ENCODE data around the gene CAB39L.

CAB39L gene

DNA sequence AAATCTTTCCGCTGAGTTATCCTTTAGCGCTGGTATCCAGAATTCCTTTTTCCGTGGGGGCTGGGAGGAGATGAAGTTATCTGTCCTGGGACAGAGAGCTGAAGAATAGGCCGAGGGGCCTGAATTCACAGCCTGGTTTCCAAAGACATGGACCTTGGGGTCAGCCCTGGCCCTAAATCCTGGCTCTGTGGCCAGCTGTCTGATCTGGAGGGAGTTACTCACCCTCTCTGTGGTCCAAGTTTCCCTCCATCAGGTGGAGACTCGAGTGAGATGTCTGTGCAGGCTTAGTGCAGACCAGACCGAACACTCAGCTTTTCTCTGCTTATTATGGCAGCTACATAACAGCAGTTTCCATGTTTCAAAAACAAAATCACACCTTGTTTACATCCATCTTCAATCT is 136.5 kb downstream of the CAB39L start:
- Histone ChIP-seq H3K9ac (ENCODE audit: low read length) (no peak overlapping the region), H3K27me3 (ENCODE audit: low read depth, low read length) (no peaks in the 10 kb centered on the region), H3K4me2 (ENCODE audit: low read length) (no peak overlapping the region), H3K79me2 (ENCODE audit: low read length) (no peaks in the 10 kb centered on the region), H3K9me3 (ENCODE audit: insufficient read depth, low read length) (no peaks in the 10 kb centered on the region), H4K20me1 (ENCODE audit: insufficient read depth, low read length) (no peaks in the 10 kb centered on the region), H3K4me3 (ENCODE audit: low read length) (no peak overlapping the region), H3K4me1 (ENCODE audit: low read length) (peaks cover 11% of the 10 kb centered on the region), H3K36me3 (replicated peaks; ENCODE audit: low read depth, low read length) (no peaks in the 10 kb centered on the region), H3K27ac (ENCODE audit: low read length) (no peak overlapping the region), H2AFZ (ENCODE audit: low read depth, low read length) (no peak overlapping the region)
- TF ChIP-seq, protein P1, sequence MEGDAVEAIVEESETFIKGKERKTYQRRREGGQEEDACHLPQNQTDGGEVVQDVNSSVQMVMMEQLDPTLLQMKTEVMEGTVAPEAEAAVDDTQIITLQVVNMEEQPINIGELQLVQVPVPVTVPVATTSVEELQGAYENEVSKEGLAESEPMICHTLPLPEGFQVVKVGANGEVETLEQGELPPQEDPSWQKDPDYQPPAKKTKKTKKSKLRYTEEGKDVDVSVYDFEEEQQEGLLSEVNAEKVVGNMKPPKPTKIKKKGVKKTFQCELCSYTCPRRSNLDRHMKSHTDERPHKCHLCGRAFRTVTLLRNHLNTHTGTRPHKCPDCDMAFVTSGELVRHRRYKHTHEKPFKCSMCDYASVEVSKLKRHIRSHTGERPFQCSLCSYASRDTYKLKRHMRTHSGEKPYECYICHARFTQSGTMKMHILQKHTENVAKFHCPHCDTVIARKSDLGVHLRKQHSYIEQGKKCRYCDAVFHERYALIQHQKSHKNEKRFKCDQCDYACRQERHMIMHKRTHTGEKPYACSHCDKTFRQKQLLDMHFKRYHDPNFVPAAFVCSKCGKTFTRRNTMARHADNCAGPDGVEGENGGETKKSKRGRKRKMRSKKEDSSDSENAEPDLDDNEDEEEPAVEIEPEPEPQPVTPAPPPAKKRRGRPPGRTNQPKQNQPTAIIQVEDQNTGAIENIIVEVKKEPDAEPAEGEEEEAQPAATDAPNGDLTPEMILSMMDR (IDR thresholded peaks at IDR 0.05; ENCODE audit: low read depth, low read length) = no peak
- TF ChIP-seq EZH2phosphoT487 (IDR thresholded peaks at IDR 0.05; ENCODE audit: low read depth) = no peak

DNA sequence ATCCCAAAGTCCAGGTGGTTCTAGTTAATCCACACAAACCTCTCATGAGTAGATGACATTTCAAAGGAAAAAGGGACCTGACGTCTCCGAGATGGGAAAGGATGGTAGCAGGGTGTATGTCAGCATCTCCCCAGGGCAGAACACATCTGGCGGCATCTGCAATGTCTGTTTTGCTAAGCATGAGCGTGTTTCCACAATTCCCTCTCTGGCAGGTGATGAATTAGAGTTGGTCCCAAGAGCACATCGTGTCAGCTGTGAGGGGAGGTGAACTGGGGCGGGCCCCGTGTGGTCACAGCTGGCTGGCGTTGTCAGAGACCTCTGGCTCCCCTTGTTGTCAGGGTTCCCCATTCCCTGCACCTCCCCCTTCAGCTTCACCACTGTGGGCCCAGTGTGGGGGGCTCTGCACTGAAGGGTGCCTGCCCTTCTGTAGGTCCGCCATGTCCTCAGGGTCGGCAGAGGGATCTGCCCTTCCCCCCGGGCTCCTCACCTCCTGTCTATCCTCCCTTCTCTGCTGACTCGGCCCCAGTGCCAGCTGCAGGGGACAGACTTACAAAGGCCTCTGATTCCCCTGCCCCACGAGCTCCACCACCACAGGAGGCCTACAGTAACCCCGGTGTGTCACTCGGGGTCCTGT is 138.0 kb downstream of the CAB39L start:
- Histone ChIP-seq H3K27me3 (ENCODE audit: low read depth, low read length) (no peaks in the 10 kb centered on the region), H3K4me3 (ENCODE audit: low read length) (no peak overlapping the region), H3K79me2 (ENCODE audit: low read length) (no peaks in the 10 kb centered on the region), H3K4me1 (ENCODE audit: low read length) (peaks cover 24% of the 10 kb centered on the region), H3K9me3 (ENCODE audit: insufficient read depth, low read length) (no peaks in the 10 kb centered on the region), H4K20me1 (ENCODE audit: insufficient read depth, low read length) (no peaks in the 10 kb centered on the region), H3K27ac (ENCODE audit: low read length) (no peak overlapping the region), H3K36me3 (replicated peaks; ENCODE audit: low read depth, low read length) (no peaks in the 10 kb centered on the region), H3K9ac (ENCODE audit: low read length) (no peak overlapping the region), H2AFZ (ENCODE audit: low read depth, low read length) (no peak overlapping the region; the same call in 1 of the 2 replicates), H3K4me2 (ENCODE audit: low read length) (no peak overlapping the region)
- TF ChIP-seq, protein P1 (IDR thresholded peaks at IDR 0.05; ENCODE audit: low read depth, low read length) = no peak
- TF ChIP-seq EZH2phosphoT487 (IDR thresholded peaks at IDR 0.05; ENCODE audit: low read depth) = no peak

DNA sequence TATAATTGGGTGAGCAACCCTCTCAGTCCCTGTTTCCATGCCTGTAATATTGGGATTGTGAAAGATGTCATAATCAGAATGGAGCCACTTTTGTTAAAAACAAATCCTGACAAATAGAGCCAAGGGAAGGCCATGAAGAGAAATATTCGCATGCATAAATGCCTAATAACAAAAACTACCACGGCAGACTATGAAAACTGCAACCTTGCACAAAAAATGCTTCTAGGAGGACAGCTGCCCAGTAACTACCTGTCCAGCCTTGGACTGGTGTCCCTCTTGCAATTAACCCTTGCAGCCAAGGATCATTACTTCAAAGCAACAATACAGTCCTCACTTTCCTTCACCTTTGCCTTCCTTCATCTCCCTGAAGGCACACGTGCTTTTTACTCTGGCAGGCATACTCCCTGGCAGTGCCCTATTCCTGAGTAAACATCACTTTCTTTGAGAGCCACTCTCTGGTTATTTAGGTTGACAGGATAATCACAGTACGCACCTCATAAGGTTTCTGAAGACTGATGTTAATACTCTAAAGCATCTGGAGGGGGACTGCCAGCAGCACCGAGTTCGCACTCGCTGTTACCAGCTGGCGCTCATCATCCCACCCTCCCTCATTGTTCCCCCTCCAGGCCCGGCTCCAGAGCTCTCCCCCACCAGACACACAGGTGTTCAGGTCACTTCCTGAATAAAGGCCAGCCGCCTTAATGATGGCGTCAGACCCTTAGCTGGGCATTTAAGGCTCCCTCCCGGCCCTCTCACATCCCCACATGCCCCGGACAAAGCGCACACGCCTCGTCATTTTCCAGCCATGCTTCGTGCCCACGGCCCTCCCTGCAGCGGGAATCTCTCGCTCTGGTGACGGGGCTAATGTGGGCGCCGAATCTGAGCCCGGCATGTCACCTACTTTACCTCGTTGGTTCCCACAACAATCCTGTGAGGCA is 138.8 kb downstream of the CAB39L start:
- TF ChIP-seq EZH2phosphoT487 (IDR thresholded peaks at IDR 0.05; ENCODE audit: low read depth) = no peak
- TF ChIP-seq, protein P1 (IDR thresholded peaks at IDR 0.05; ENCODE audit: low read depth, low read length) = no peak
- H3K4me1 ChIP-seq (ENCODE audit: low read length) = peaks cover 27% of the 10 kb centered on the region
- no peak overlapping the region for H3K4me2 ChIP-seq (ENCODE audit: low read length)
- no peak overlapping the region for H2AFZ ChIP-seq (ENCODE audit: low read depth, low read length)
- no peaks in the 10 kb centered on the region for H3K27me3 ChIP-seq (ENCODE audit: low read depth, low read length)
- H3K36me3 ChIP-seq (replicated peaks; ENCODE audit: low read depth, low read length) = no peaks in the 10 kb centered on the region
- H4K20me1 ChIP-seq (ENCODE audit: insufficient read depth, low read length) = no peaks in the 10 kb centered on the region
- no peaks in the 10 kb centered on the region for H3K79me2 ChIP-seq (ENCODE audit: low read length)
- no peaks in the 10 kb centered on the region for H3K9me3 ChIP-seq (ENCODE audit: insufficient read depth, low read length)
- no peak overlapping the region for H3K27ac ChIP-seq (ENCODE audit: low read length)
- no peak overlapping the region for H3K9ac ChIP-seq (ENCODE audit: low read length)
- H3K4me3 ChIP-seq (ENCODE audit: low read length) = no peak overlapping the region

DNA sequence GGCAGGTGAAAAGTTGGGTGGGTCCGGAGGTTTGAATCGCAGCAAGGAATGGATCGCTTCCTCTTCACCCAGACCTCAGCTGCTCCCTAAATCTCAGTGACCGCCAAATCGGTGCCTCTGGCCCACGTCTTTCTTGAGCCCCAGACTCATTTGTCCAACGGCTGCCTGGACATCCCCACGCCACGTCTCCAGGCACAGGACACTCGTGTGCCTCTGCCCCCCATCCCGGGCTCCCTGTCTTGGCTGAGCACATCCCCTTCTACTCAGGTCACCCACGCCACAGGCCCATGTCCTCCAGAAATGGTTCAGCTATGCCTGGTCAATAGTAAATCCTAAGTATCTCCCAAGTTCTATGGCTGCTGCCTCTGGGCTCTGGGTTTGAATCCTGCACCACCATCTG is 139.5 kb downstream of the CAB39L start:
- Histone ChIP-seq H3K9me3 (ENCODE audit: insufficient read depth, low read length) (no peaks in the 10 kb centered on the region), H3K4me3 (ENCODE audit: low read length) (no peak overlapping the region), H3K4me2 (ENCODE audit: low read length) (no peak overlapping the region), H3K9ac (ENCODE audit: low read length) (no peak overlapping the region), H4K20me1 (ENCODE audit: insufficient read depth, low read length) (no peaks in the 10 kb centered on the region), H2AFZ (ENCODE audit: low read depth, low read length) (no peak overlapping the region), H3K27ac (ENCODE audit: low read length) (no peak overlapping the region), H3K27me3 (ENCODE audit: low read depth, low read length) (no peaks in the 10 kb centered on the region), H3K79me2 (ENCODE audit: low read length) (no peaks in the 10 kb centered on the region), H3K4me1 (ENCODE audit: low read length) (peaks cover 27% of the 10 kb centered on the region), H3K36me3 (replicated peaks; ENCODE audit: low read depth, low read length) (no peaks in the 10 kb centered on the region)
- TF ChIP-seq, protein P1 (IDR thresholded peaks at IDR 0.05; ENCODE audit: low read depth, low read length) = no peak
- no peak for TF ChIP-seq EZH2phosphoT487 (IDR thresholded peaks at IDR 0.05; ENCODE audit: low read depth)

All from OCI-LY3 (cell line).